KMS-11 (cell line): Measurements from ENCODE around the gene RPL36A.

ENCODE experiments used
- H2AFZ ChIP-seq: fragments of 200-600 bp; sonication (generic); 2 replicates; pipeline ENCODE4 v1.6.1; 2016; ENCODE audit warnings: antibody characterized with exemption, mixed run types, low read depth
- H3K27ac ChIP-seq: fragments of 200-600 bp; sonication (generic); 2 replicates; pipeline ENCODE4 v1.6.1; 2016; ENCODE audit warnings: mild to moderate bottlenecking, mixed run types
- H3K27me3 ChIP-seq: fragments of 200-600 bp; sonication (generic); 2 replicates; pipeline ENCODE4 v1.6.1; 2017; ENCODE audit warnings: mild to moderate bottlenecking, low read depth, mixed run types, moderate library complexity; ENCODE audit not compliant: insufficient read depth
- H3K36me3 ChIP-seq: fragments of 200-600 bp; sonication (generic); 2 replicates; pipeline ENCODE4 v1.6.1; 2017; ENCODE audit warnings: mild to moderate bottlenecking, mixed run types; ENCODE audit not compliant: insufficient read depth
- H3K4me1 ChIP-seq: fragments of 200-600 bp; sonication (generic); 2 replicates; pipeline ENCODE4 v1.6.1; 2016; ENCODE audit warnings: mild to moderate bottlenecking, low read depth, mixed run types; ENCODE audit not compliant: poor library complexity, severe bottlenecking
- H3K4me2 ChIP-seq: fragments of 200-600 bp; sonication (generic); 2 replicates; pipeline ENCODE4 v1.7.0; 2016; ENCODE audit warnings: mild to moderate bottlenecking, mixed run types
- H3K4me3 ChIP-seq: fragments of 200-600 bp; sonication (generic); IDR thresholded peaks from 2 replicates; pipeline ENCODE4 v1.6.1; 2017; ENCODE audit warnings: low read depth, low read length, mixed read lengths; ENCODE audit not compliant: insufficient read depth
- H3K79me2 ChIP-seq: fragments of 200-600 bp; sonication (generic); 2 replicates; pipeline ENCODE4 v1.6.1; 2016; ENCODE audit warnings: low read depth, mixed run types; ENCODE audit not compliant: insufficient read depth
- H3K9ac ChIP-seq: fragments of 200-600 bp; sonication (generic); 2 replicates; pipeline ENCODE4 v1.6.1; 2016; ENCODE audit warnings: mild to moderate bottlenecking, mixed run types
- H4K20me1 ChIP-seq: fragments of 200-600 bp; sonication (generic); 2 replicates; pipeline ENCODE4 v1.6.1; 2016; ENCODE audit warnings: mild to moderate bottlenecking, mixed run types; ENCODE audit not compliant: insufficient read depth
- TF ChIP-seq, protein P1 (sequence below): fragments of 200-600 bp; sonication (generic); conservative IDR thresholded peaks from 2 replicates; pipeline ENCODE4 v1.6.1; 2017; ENCODE audit warnings: low read depth, mild to moderate bottlenecking, antibody characterized with exemption, low read length, moderate library complexity, mixed read lengths

The RPL36A gene

DNA sequence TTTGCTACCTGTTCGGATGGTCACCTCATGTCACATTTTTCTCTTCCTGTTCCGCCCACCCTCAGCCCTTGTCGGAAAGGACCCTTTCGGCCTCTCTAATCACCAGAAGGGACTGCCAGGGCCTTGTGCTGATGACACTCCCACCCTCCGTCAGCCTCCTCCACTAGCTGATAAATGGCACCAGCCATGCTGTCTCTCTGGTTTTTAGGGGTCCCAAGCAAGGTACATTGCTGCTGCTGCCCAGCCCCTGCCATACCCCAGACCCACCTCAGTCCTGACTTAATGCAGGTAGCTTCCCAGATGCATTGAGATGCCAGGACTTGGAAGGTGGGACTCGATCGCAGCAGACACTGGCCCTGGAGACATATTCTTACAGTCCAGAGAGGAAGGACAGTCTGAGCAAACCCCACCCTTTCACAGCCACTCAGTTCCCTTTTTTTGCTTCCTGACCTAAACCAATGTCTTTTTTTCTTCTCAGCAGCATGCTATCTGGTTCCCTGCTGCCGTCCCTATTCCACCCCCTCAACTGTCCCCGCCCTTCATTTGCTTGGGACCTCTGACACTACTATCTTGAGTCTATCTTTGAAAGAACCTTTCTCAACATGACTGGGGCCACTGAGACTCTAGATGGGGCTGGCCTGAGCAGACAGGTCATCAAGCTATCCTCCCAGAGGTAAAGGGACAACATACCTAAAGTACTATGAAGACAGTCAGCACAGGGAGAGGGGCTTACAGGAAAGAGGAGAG is 4.8 kb upstream of the RPL36A start, which contains the start of gene BTK:
TSS of gene BTK (minus strand) at position 397 of the 747 bp plus-strand sequence. CDS start 10,907 bp downstream, outside the sequence.
- Histone ChIP-seq H3K4me2 (no peak within 1 kb of the TSS), H3K9ac (no peak within 1 kb of the TSS), H3K4me3 (no peak within 1 kb of the TSS), H3K4me1 (peaks cover 16% of the 10 kb centered on the region), H3K27ac (no peak within 1 kb of the TSS), H4K20me1 (no peaks in the 10 kb centered on the region), H2AFZ (no peak within 1 kb of the TSS), H3K27me3 (no peaks in the 10 kb centered on the region), H3K79me2 (peaks cover 1% of the 10 kb centered on the region), H3K36me3 (no peaks in the 10 kb centered on the region)
- TF ChIP-seq, protein P1, sequence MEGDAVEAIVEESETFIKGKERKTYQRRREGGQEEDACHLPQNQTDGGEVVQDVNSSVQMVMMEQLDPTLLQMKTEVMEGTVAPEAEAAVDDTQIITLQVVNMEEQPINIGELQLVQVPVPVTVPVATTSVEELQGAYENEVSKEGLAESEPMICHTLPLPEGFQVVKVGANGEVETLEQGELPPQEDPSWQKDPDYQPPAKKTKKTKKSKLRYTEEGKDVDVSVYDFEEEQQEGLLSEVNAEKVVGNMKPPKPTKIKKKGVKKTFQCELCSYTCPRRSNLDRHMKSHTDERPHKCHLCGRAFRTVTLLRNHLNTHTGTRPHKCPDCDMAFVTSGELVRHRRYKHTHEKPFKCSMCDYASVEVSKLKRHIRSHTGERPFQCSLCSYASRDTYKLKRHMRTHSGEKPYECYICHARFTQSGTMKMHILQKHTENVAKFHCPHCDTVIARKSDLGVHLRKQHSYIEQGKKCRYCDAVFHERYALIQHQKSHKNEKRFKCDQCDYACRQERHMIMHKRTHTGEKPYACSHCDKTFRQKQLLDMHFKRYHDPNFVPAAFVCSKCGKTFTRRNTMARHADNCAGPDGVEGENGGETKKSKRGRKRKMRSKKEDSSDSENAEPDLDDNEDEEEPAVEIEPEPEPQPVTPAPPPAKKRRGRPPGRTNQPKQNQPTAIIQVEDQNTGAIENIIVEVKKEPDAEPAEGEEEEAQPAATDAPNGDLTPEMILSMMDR, result no peak

DNA sequence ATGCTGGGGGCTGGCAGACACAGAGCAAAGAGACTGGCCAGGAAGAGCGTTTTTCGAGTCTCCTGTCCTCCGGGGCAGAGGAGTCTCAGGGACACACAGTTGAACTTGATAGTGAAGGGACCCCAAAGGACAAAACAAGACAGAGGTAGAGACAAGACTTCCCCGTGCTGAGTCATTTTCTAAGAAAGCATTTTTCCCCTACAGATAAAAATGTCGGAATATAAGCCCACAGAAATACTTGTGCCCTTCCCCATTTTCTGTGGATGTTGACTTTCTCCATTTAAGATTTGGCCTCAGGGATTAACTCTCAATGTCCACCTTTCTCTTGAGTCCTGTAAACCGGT is 4.3 kb upstream of the RPL36A start:
- H3K79me2 ChIP-seq, result peaks cover 7% of the 10 kb centered on the region
- H3K4me3 ChIP-seq, result no peak overlapping the region
- H3K36me3 ChIP-seq, result peaks cover 3% of the 10 kb centered on the region; the same call in 1 of the 2 replicates
- no peak overlapping the region for H3K9ac ChIP-seq
- no peaks in the 10 kb centered on the region for H4K20me1 ChIP-seq
- no peak overlapping the region for H3K27ac ChIP-seq
- H3K4me2 ChIP-seq, result no peak overlapping the region
- peaks cover 16% of the 10 kb centered on the region for H3K4me1 ChIP-seq
- H2AFZ ChIP-seq, result no peak overlapping the region
- no peaks in the 10 kb centered on the region for H3K27me3 ChIP-seq
- TF ChIP-seq, protein P1, result no peak

- Histone ChIP-seq H3K27ac (no peak overlapping the region), H3K9ac (no peak overlapping the region), H2AFZ (no peak overlapping the region), H4K20me1 (no peaks in the 10 kb centered on the region), H3K27me3 (no peaks in the 10 kb centered on the region), H3K4me3 (no peak overlapping the region), H3K79me2 (peaks cover 24% of the 10 kb centered on the region), H3K4me1 (peaks cover 14% of the 10 kb centered on the region), H3K4me2 (no peak overlapping the region), H3K36me3 (peaks cover 11% of the 10 kb centered on the region; the same call in 1 of the 2 replicates)
- TF ChIP-seq, protein P1, result no peak
Observed at GRCh38 chrX:101388604-101389003, 2.2 kb upstream of the RPL36A start.

GRCh38 chrX:101391831-101392230 is 1.0 kb downstream of the RPL36A start:
- peaks cover 11% of the 10 kb centered on the region for H3K4me1 ChIP-seq
- H4K20me1 ChIP-seq, result no peaks in the 10 kb centered on the region
- peaks cover 11% of the 10 kb centered on the region; the same call in 1 of the 2 replicates for H3K36me3 ChIP-seq
- peak overlapping the region; percentile 91 for H3K27ac ChIP-seq
- no peak overlapping the region for H2AFZ ChIP-seq
- TF ChIP-seq, protein P1, result no peak
- H3K79me2 ChIP-seq, result peaks cover 27% of the 10 kb centered on the region
- H3K9ac ChIP-seq, result peak overlapping the region; percentile 98
- no peaks in the 10 kb centered on the region for H3K27me3 ChIP-seq
- H3K4me3 ChIP-seq, result no peak overlapping the region
- peak overlapping the region; percentile 68 for H3K4me2 ChIP-seq
